GM21619 (cell line): ENCODE data around the gene UFSP2.
"Not testable (repeated sequence)": the region's sequence is repeated elsewhere in the genome, so short reads cannot be mapped to it uniquely, and the experiment has no call there.

Experiments
- ATAC-seq: cut with Tn5 transposase; IDR thresholded peaks from one replicate; pipeline ENCODE4 v1.9.1; 2021; ENCODE audit not compliant: unreplicated experiment

The UFSP2 gene

DNA sequence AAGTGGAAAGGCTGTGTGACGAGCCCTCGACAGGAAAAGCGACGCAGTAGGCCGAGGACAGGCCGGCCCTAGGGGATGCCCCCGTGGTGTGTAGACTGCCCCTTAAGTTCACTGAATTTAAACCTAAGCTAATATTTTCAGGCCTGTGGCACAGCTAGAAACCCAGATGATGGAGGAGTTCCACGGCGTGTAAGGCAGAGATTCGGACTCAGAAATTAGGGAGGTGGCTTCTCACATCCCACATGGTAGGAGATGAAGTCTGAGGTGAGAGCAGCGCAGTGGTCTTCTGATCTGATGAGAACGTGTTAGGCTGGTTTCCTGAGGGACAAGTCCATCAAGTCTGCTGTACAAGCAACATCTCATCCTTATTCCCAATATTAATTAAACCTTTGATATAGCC lies 37.8 kb downstream of the UFSP2 start:
- no peak for ATAC-seq

DNA sequence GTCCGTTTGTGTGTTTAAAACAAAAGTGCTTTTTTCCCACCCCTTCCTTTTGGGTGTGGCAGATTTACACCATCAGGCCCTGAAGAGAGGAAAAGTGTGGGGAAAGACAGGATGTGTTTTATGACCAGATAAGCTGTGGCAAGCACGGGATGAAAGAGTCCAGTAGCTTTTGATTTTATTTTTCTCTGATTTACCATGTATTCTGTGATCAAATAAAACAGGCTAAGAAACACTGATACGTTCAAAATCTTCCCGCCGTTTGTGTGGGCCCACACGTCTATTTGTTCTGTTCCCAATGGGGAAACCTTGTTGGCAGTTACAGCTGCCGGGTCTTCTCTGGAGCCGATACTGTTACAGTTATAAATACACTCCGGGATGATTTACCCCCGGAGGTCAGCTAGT lies 40.8 kb downstream of the UFSP2 start:
- ATAC-seq = no peak

DNA sequence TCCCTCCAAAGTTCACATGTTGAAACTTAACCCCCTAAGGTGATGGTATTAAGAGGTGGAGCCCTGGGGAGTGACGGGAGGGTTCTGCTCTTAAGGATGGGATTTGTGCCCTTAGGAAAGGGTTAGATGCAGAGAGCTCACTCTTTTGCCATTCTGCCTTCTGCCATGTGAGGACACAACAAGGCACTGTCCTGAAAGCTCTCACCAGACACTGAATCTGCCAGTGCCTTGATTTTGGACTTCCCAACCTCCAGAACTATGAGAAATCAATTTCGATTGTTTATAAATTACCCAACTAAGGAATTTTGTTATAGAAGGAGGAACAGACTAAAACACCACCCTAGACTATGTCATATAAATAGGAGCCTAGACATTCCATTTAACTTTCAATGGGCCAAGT lies 41.7 kb downstream of the UFSP2 start:
- ATAC-seq = no peak

DNA sequence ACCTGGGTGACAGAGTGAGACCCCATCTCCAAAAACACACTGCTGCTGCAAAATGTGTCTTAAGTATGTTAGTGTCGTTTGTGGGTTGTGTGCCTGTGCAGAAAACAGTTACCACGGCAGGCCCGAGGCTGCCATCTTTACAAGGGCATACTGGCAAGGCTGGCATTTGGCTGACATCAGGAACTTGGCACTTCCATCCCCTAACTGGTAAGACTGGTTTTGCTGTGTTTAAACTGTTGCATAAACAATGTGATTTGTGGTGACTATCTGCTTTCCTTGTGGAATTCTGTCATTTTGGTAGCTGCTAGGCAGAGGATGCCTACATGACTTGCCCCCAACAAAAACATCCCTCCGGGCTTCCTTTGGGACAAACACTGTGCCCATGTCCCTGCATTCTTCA lies 42.3 kb downstream of the UFSP2 start:
- ATAC-seq = no peak

DNA sequence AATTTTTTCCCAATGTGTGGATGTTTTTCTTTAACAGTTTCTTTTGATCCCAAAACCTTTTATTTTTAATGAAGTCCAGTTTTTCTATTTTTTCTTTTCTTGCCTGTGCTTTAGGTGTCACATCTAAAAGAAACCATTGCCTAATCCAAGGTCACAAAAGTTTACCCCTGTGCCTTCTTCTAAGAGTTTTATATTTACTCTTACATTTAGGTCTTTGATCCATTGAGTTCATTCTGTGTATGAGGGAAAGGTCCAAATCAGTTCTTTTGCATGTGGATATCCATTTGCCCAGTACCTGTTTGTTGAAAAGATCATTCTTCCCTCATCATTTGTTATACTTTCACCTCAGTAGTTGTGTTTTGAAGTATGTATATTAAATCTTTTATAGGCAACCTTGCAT lies 43.0 kb downstream of the UFSP2 start:
- no peak for ATAC-seq

DNA sequence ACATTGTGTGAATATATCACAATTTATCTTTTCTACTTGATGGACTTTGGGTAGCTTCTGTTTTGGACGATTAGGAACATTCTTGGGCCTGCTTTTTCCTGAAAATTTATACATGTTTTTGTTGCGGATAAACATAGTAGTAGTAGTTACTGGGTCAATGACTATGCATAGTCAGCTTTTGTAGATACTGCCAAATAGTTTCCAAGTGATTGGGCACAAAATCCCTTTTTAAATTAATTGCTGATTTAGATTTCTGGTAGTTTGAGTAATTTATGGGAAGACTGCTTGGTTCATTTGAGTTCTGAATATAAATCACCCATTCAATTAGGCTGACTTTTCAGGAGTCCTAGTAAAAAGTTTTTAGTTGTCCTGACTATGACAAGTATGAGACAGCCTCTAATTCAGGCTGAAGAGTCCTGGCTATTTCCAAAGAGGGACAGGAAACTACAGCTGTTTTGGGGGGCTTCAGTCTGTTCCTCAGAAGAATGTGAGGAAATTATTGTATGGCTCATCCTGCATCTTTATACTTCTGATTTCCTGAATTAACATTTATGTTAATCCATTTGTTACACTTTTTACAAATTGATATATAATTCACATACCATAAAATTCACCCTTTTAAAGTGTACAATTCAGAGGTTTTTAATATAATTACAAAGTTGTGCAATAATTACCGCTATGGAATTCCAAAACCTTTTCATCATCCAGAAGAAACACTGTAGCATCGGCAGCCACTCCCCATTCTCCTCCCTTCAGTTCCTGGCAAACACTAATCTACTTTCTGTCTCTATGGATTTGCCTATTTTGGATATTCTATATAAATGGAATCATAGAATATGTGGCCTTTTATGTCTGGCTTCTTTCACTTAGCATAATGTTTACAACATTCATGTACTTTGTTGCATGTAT lies 44.2 kb downstream of the UFSP2 start:
- no peak for ATAC-seq

DNA sequence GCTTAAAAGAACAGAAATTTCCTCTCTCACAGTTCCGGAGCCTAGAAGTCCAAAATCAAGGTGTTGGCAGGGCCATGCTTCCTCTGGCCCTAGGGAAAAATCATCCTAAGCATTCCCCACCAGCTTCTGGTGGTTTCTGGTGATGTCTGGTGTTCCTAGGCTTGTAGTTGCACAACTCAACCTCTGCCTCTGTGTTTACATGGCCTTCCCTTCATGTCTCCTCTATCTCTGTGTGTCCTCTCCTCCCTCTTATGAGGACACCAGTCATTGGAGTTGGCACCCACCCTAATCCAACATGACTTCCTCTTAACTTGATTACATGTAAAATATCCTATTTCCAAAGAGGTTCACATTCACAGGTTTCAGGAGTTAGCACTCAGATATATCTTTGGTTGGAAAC lies 45.4 kb downstream of the UFSP2 start:
- no peak for ATAC-seq

DNA sequence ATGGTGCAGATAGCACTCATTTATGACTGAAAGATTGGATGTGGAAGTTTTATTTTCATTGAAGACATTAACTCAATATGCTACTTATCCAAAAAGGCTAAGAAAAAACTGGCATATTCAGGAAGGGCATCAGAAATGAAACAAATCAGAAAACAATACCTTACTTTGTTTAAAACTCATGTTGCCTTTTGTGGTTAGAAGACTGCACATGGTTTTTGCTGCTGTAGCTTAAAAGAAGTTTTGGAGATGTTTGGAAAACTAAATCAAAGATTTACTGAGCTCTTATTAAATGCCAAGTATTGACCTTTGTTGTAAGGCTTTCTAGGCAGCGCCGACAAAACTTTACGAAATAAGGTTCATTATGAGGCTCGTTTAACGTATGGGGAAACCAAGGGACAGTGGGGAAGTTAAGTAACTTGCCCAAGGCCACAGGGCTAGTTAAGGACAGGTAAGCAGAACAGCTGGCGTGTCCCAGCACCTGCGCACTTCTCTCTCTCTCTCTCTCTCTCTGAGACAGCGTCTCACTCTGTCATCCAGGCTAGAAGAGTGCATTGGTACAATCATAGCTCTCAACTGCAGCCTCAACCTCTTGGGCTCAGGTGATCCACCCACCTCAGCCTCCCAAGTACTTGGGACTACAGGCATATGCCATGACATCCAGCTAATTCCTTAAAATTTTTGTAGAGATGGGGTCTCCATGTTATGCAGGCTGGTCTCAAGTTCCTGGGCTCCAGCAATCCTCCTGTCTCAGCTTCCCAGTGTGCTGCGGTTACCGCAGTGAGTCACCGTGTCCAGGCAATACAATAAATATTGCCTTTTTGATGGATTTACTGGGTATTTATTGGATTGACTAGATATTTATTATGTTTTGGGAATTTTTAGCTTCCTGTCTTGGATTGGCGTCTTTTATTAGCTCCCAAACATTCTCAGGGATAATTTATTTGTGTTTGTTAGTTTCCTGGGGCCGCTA lies 46.2 kb downstream of the UFSP2 start:
- ATAC-seq = no peak

DNA sequence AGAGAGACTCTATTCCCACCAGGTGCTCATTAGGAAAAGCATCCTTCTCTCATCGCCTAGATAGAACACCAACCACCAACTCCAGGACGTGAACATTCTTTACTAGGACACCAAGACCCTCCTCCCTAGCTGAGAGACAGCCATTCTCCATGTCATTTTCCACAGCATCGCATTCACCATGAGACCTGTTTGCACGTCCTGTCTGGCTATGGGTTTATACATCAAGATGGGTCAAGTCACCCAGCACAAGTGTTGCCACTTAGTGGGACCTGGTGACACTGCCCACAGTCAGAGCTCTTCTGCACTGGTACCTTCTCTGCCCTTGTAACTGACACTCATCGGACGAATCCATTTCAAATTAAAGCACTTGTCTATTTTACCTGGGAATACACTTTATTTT lies 47.5 kb downstream of the UFSP2 start:
- ATAC-seq = no peak

DNA sequence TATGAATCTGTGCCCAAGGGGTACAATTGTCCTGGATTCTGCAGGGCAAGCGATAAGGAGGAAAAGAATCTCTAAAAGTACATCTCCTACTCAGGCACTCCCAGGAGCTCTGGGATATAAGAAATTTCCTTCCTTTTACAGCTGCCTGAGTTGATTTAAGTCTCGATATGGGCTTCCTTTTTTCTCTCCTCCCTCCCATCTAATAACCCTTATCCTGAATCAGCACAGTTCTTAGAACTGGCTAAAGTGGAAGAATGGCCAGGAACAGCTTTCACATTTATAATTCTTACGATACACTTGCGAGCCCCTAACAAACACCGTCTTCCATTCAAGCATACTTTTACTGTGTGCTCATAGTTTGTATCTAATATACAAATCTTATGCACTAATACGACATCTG lies 51.2 kb downstream of the UFSP2 start:
- ATAC-seq = no peak

DNA sequence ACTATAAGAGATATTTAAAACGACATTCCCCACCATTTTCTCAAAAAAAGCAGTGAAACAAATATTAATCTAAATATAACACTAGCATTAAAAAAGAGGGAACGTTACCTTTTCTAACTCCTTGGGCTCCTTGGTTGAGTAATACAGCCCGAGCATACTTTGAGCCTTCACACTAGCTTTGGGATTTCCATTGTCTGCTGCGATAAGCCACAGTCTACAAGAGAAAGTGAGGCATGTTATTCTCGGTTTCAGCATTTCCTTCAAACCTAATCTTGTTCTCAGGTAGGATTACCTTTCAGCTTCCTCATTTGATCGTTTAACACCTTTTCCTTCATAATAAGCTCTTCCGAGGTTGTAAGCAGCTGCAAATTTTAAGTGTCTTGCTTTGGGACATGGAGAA lies 51.7 kb downstream of the UFSP2 start:
- ATAC-seq = no peak

DNA sequence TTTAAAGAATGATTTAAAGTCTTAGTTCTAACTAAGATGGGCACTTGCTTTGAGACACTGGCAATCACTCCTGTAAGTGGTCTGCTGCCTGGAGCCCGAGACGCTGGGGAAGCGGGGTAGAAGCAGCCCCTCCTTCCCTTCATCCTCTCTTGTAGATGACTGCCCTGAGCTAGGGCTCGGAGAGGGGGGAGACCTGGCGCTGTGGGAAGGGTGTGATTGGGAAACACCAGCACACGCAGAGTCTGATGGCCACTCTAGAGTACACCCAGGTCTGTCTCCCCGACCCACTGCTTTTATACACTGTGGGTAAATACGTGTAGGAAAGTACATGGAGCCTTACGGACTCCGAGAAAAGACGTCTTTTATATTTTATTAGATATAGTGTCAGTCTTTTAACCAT lies 54.1 kb downstream of the UFSP2 start:
- no peak for ATAC-seq

DNA sequence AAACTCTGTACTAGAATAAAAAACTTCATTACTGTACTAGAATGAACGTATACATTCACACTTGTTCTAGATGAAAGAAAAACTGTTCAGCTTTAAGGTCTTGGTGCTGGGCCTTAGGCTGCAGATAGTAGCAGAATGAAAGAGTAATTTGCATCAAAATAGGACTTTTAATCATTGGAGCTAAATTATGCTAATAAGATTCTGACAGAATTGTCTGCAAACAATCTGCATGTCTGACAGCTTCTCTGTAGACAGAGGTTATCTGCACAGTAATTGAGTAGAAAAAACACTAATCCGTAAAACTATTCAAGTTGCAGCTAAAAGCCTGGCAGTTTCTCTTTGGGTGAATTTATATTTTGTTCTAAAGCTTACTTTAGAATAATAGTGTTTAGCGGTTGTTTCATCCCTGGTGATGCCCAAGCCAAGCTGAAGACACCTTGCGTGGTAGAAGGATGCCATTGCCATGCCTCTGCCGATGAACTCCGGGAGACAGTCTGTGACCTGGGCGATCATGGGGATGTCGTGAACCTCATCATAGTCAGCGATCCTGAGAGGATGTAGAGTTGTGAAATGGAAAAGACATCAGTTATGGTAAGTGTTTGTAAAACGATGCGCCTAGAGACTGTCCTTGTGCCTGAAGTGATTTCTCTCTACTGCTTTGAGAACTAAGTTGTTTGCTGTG lies 55.4 kb downstream of the UFSP2 start:
- no peak for ATAC-seq

DNA sequence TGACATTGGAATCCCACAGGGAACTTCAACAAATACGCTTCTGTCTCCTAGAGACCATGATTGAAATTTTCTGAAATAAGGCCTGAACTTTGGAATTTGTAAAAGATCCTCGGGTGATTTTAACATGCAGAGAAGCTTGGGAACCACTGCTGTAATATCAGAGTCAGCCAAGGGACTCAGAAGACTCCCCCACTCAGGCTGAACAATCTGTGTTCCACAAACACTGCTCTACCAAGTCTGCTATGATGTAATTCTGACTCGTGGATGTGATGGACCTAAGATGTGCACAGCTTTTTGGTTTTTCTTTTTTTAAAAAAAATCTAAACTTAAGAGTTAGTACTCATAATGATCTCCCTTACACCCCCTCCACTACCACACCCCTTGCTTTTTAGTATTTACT lies 56.0 kb downstream of the UFSP2 start:
- ATAC-seq = no peak

DNA sequence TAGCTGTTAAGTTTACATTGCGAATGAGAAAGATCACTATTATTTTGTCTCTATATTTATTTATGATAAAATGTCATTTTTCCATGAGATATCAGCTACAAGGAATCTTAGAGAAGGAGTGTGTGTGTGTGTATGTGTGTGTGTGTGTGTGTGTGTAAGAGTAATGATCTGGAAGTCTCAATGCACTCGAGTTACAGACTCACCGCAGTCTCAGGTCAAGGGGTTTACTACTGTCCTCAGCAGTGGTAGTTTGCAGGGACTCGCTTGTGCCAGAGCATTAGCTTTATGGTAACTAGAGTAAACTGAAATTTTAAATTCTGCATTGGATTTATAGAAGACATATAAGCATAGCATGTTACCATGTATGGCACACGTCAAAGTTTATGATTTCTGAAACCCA lies 60.9 kb downstream of the UFSP2 start:
- no peak for ATAC-seq

DNA sequence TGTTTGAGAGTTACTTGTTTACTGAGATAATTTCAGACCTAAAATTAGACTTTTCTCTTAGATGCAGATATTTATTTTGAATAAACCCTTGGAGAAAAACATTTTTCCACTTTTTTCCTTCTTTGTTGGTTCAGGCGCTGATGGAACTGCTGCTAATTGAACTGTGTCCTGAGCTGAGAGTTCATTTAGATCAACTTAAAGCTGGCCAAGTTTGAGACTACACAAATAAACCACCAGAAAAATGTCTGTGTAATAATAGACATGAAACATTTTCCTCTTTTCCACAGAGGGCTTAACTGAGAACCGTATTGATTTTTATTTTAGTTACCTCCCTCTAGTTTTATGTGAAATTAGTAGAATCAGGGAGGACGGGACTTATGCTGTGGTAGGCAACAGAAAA lies 62.5 kb downstream of the UFSP2 start:
- no peak for ATAC-seq

DNA sequence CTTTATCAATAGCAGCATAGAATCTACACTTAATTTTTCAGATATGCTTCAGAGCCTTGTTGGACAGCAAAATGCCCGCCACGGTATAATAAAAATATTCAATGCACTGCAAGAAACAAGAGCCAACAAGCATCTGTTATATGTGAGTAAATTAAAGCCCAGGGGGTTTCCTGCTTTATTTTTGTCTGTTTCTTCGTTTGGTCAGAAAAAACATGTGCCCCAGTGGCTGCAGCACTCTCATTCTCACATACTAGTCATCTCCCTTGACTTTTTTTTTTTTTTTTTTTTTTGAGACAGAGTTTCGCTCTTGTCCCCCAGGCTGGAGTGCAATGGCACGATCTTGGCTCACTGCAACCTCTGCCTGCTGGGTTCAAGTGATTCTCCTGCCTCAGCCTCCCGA lies 63.2 kb downstream of the UFSP2 start:
- not testable (repeated sequence) for ATAC-seq

DNA sequence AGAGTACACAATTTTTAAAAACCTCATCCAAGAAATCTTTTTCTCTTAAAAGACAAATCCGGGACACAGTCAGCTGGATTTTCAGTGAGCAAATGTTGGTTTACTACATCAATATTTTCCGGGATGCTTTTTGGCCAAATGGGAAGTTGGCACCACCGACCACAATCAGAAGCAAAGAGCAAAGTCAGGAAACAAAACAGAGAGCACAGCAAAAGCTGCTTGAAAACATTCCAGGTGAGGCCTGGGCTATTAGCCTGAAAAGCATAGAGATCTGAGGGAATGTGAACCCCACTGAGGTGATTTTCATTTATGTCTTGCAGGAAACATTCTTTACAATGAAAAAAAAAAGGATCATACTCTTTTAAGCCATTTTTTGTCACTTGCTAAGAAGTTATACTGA lies 63.9 kb downstream of the UFSP2 start:
- ATAC-seq = no peak

DNA sequence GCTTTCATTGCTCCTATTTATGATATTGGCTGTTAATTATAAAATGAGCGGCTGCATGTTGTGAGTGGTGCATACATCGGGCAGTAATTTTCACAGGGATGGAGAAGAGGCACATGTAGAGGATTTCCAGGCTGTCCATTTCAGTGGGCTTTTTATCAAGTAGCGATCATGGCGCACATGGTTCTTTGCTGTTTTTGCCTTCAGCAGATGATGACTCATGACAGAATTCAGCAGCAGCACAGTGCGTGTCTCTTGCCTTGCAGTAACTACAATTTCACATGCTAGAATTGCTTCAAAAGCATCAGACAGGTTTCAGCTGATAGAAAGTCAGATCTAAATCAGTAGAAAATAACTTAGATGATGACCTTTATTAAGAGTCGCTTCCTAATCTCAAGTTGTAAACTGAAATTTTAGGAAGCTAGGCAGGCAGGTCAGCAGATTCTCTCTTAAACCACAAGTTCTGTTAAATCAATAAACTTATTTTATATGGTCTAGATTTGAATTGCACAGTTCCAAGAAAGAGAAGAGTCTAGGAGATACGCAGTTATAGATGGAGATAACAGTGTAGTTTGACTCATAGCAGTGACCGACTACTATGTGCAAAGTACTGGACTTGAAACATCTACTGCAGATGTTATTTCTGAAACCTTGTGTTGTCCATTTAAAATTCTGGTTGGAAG lies 65.9 kb downstream of the UFSP2 start:
- ATAC-seq = no peak

DNA sequence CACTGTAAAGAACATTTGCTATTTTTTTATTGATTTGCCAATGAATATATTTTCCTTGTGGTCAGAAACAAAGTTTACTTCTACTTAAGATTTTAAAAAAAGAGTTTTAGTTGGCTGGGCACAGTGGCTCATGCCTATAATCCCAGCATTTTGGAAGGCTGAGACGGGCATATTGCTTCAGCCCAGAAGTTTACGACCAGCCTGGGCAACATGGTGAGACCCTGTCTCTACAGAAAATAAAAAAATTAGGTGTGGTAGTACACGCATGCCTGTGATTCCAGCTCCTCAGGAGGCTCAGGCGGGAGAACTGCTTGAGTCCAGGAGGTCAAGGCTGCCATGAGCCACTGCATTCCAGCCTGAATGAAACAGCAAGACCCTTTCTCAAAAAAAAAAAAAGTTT lies 66.8 kb downstream of the UFSP2 start:
- ATAC-seq = no peak

DNA sequence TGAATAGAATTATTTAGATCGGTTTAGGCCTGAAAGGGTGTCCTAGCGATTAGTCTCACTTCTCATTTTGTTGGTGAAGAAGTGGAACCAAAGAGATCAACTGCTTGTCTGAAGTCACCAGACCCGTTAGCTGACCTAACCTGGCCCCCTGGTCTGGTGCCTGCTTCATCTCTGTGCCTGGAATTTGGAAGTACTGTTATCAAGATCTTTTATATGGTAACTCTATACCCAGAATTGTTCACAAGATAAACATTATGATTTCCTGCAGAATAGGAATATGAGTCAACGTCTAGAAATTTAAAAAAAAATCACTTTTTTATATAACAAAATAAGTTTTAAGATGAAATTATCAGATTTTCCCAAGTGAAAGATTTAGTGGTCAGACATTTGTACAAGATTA lies 67.2 kb downstream of the UFSP2 start:
- ATAC-seq = no peak
